GM19372 (cell line): ENCODE data around the gene GNA12.

Experiments
- ATAC-seq: cut with Tn5 transposase; IDR thresholded peaks from one replicate; pipeline ENCODE4 v1.9.1; 2021; ENCODE audit warnings: mild to moderate bottlenecking, low read depth, moderate library complexity; ENCODE audit not compliant: unreplicated experiment

Gene GNA12

DNA sequence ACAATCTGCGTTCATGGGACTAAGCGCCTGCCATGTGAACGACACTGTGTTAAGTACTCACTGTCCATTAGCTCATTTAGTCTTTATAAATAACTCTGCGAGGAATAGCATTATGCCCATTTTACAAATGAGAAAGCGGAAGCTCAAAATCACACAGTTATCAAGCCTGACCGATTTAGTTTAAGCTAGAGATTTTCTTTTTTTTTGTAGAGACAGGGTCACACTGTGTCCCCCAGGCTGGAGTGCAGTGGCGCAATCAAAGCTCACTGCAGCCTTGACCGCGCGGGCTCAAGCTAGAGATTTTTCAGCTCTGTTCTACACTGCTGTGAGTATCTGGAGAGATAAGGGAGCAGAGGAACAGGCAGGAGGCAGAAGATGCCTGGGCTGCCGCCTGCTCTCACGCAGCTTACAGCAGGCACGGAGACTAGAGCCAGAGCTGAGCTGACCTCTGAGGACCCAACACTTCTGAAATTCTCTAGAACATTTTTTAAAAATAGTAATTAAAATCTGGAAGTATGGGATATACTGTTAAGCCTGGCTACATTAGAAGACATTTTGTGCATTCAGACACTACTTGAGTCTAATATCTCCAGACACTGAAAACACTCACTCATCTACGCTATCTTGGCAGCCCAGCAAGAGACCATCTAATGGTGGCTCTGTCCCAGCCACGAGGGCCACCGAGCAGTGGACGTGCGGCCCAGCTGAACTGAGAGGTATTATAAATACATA, 38.7 kb downstream of the GNA12 start:
- ATAC-seq, result no peak

DNA sequence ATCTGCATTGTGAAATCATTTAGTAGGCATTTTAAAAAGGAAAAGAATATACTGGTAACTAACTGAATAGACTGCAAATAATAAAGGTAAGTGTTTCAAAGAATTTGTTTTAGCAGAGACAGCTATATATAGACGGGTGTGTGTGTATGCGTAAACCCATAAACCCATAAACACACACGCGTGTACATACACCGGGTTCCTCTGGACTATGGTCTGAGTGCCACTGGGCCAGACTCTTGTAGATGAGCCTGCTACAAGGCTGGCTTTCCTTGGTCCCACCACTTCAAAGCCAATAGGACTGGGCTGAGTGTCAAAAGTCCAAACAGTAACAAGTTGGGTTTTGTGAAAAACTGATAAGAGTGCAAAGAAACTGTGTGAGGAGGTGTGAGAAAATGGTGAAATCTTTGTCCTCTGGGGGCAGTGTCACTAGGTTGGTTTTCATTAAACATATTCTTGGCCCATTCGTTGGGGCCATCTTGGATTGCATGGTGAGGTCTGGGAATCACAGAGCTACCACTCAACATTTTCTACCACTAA, 39.8 kb downstream of the GNA12 start:
- ATAC-seq, result no peak

DNA sequence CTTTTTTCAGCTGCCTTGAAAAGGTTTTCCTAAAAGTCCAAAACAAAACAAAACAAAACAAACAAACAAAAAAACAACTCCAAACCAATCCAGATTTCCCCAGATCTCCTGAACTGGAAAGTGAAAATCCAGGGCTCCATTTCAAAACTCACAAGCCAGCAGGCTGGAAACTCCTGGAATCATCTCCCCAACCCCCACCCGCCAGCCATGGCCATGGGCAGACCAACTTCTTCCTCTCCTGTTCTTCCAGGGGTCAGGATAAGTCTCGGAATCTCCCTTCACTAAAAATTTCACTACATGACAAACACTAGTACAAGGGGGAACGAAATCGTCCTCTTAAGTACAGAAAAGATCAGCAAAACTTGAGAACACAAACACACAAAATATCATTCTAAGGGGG, 40.4 kb downstream of the GNA12 start:
- no peak for ATAC-seq

DNA sequence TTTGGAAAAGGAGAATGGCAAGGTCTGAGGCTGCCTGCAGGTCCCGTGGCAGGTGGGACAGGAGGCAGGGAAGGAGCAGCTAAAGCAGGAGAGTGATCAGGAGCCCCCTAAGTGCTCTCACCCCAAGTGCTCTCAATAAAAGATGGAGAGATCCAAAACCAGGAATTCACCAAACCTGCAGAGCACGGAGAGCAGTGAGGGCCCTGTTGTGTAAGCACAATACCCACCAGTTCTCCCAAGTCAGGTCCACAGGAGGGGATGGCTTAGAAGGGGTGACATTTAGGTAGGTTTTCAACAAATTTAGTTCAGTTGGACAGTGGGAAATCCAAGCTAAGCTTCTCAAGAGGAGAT, 40.8 kb downstream of the GNA12 start:
- no peak for ATAC-seq

DNA sequence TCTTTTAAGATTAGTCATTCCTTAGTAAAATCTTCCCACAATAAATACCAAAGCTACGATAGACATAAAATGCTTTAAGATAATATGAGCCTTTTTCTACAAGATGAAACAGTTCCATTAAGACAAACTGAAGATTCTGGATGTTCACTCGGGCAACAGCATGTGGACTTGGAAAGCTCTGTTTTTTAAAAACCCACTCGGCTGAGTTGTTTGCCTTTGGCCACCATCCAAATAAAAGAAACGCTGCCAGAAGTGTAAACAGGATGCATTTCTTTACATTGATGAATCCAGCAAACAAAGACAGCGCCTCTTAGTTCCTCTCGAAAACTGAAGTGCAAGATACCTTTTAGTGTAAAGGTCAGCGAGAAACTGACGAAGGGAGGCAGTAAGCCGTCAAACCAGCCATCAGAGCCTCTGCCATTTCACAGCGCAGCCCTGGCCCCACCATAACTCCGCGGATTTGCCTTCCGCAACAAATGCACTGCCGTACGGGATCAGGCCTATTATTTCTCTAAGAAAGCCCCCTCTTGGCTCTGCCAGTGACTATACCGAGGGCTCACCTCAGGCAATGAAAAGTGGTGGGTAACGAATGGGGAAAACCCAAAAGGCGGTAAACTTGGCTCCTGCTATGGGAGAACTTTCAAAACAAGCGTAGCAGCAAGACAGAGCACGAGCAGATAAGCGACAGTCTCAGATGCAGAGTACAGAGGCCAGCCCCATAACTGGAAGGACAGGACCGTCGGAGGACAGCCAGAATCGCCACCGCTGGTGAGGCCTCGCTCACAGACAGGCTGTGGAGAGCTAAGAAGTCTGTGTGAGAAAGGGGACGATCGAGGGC, 41.4 kb downstream of the GNA12 start:
- ATAC-seq, result no peak

DNA sequence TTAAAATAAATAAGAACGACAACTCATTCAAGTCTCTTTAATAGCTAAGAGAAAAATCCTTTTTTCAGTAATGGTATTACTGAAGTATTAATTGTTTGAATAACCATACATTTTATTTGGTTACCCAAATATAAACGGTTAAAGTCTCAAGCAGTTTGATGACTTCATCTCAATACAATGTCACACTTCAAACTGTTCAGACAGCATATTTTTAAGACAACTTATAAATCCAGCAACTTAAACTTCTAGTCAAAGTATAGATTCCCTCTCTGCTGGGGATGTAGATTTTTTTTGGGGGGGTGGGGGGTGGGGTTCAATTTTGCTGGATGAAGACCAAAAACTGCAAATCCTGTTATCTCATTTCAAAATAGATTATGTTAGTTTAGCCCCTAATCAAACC, 42.0 kb downstream of the GNA12 start:
- no peak for ATAC-seq

DNA sequence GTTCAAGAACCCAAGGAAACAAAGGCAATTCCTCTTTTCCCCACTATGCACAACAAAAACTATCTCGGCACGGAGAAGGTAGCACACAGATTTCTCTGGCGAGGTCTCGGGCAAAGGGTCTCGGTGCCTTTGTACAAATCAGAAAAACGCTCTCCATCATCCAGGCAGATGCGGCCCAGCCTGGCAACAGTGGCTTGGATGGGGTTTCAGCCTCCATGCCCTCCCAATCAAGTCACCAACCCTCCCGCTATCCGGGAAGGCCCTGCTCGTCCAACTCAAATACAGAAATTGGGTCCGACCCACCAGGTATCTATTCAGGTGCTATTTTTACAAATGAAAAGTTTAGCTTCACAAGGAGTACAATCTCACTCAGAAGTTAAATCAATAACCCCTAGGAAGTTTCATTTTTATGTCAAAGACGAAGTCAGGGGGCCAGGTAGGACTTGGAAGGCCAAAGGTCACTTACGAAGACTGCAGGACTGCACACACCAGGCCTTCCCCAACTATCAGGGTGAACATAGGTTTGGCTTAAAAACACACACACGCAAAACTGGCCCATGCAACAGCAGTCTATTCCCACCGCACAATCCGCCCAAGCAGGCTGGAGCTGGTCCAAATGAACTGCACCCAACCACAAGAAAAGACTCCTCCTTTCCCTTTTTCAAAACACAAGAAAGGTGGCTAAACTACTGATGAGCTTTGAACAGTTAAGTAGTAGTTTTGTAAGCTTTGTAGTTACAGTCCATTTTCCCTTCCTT, 43.0 kb downstream of the GNA12 start:
- no peak for ATAC-seq

DNA sequence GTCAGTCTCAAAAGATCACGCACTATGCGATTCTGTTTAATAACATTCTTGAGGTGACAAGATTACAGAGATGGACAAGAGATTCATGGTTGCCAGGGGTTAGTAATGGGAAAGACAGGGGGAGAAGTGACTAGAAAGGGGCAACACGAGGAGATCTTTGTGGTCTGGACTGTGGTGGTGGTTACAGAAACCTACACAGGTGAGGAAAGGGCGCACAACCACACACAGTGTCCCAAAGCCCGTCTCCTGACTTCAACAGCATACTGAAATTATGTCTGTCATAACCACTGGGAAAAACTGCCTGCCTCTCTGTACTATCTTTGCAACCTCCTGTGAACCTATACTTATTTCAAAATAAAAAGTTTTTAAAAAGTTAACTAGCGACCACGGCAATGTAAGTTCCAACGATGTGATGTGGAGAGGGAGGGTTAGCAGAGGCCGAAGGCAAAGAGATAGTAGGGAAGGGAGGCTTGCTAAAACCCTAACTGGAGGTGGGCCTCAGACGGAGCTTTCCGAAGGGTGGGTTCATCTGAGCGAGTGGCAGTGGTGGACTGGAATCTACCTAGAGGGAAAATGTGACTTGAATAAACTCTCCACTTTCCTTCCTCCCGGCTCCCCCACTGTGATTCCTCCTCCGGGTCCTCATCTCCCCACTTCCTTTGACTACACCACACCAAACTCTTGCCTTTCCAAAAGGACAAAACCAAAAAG, 43.7 kb downstream of the GNA12 start:
- ATAC-seq, result no peak

DNA sequence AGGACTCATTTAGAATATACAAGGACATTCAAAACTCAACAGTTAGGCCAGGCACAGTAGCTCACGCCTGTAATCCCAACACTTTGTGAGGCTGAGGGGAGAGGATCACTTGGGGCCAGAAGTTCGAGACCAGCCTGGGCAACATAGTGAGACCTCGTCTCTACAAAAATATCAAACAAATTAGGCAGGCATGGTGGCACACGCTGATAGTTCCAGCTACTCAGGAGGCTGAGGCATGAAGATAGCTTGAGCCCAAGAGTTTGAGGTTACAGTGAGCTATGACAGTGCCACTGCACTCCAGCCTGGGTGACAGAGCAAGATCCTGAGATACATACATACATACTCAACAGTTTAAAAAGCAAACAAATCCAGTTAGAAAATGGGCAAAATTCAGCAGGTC, 44.9 kb downstream of the GNA12 start:
- ATAC-seq, result no peak

DNA sequence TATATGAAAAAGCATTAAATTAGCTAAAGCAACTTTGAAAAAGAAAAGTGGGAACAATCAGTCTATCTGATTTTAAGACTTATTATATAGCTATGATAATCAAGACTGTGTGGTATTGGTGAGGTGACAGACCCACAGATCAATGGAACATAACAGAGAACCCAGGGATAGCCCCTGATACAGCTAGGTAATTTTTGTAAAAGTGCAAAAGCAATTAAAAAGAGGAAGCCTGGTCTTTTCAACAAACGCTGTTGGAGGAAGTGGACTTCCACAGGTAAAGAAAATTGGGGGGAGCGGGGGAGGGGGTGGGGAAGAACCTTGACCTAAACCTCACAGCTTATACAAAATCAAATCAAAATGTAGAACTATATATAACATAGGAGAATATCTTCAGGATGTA, 45.4 kb downstream of the GNA12 start:
- ATAC-seq, result no peak

DNA sequence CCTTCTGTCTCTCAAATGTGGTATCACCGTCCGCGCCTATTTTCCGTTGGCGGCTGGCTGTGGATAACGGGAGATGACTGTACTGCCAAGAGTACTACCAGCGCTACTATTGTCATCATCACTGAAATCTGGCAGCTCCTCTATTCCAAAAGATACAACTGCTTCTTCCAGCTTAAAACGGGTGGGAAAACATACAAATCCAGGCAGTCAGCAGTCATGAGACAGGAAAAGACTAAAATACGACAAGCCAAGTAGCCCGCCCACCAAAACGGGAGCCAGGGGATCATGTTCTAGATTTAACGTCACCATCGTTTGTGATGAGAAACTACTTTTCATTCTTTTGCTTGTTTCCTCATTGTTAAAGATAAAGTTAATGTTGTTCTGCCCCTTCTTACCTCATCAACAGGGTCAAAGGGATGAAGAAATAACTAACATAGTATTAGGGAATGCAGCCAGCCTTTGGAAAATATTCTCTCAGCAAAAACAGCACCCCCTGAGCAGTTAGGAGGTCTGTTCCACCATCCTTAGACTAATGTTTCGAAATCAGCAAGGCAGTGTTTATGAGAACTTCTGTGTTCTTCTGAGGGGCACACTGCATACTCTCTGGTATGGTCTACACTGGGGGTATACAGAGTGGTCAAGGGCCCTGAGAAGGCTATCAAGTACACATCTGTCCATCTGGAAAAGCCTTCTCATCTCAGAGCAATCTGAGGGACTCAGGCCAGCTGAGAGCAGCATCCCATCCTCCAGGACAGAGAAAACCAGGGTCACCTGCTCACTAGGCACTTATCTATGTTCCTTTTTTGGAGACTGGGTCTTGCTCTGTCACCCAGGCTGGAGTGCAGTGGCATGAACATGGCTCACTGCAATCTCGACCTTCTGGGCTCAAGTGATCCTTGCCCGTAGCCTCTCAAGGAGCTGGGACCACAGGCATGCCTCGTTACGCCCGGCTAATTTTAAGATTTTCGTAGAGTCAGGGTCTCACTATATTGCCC, 47.5 kb downstream of the GNA12 start:
- no peak for ATAC-seq

DNA sequence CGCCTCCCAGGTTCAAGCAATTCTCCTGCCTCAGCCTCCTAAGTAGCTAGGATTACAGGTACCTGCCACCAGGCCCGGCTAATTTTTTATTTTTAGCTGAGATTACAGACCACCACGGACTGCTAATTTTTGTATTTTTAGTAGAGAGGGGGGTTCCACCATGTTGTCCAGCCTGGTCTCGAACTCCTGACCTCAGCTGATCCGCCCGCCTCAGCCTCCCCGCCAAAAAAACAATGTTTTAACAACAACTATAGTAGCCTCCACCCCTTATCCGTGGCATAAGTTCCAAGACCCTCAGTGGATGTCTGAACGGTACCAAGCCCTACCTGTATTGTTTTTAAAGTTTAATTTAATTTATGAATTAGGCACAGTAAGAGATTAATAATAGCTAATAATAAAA, 48.2 kb downstream of the GNA12 start:
- ATAC-seq, result no peak

DNA sequence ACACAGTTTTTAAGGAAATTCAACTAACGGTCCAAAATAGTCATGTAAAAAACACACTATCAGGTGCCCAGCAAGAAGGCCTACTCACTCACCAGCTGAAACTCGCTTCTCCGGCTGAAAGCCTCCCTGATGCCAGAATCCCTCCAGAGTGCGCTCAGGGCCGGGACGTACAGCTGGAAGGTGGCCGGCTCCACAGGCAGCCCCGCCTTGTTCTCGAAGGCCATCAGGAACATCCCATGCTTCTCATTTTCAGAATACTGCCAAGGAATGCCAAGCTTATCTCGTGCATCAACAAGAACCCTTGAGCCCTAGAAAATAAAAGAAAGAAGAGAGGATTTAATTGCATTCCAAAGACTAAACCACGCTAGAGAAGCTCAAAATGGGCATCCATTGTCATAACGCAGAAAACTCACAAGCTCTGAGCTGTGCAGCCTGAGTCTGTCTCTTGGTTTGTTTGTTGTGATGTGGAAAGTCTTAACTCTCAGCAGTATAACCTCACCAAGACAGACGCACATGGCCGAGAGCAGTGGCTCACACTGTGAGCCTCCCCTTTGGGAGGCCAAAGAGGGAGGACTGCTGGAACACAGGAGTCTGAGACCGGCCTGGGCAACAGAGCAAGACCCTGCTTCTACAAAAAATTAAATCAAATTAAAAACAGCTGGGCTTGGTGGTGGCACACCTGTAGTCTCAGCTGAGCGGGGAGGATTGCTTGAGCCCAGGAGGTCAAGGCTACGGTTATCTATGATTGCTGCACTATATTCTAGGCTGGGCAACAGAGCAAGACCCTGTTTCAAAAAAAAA, 49.1 kb downstream of the GNA12 start:
- ATAC-seq, result no peak

DNA sequence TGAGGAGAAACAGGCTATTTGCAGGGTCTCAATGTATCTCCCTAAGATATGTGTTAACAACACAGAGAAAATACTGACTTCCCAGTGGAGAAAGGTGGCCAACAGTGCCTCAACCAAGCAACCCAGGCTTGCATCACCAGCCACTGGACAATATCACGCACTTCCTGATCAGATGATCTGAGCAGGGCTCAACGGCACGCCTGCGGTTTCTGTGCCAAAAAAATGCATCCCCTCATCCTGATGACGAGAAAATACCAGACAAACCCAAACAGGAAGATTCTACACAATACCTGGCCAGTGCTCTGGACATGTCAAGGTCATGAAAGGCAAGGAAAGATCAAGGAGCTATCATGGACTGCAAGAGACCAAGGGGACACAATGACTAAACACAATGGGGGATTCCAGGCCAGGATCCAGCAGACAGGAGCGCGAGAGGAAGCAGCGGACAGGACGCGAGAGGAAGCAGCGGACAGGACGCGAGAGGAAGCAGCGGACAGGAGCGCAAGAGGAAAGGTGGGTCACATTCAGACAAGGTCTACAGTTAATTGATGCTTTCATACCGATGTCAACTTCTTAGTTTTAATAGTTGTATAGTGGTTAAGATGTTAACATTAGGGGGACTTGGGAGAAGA, 51.1 kb downstream of the GNA12 start:
- ATAC-seq, result no peak

DNA sequence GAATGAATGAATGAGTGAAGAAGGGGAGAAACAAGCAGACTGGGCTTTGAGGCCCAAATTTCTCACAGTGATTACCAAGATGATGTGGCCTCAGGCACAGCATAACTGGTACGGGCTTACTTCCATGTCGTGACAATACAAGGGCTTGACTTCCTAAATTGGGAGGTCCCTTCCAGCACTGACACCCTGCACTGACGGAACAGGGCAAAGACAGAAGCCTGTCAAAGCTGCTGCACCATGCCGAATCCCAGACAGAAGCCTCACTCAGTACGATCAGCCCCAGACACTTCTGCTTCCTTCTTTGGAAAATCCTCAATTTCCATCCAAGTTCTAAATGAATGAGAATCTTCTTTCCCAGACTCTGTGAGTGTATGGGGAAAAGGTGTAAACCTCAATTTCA, 51.9 kb downstream of the GNA12 start:
- no peak for ATAC-seq

DNA sequence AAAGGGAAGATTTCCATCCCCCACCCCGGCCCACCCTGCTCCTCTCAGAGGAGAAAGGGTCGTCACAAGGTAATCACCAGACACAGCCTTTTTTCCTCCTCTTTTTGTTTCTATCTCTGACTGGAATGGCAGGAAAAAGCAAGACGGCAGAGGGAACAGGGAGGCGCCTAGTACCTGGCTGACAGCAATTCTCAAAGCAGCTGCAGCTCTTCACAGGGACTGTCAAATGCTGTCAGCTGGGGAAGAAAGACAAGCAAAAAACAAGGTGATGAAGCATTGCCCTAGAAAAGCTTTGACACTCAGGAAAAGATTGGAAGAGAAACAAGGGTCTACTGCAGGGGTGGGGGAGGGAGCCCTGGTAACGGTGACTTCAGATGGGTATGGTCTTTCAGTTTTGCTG, 52.7 kb downstream of the GNA12 start:
- no peak for ATAC-seq

DNA sequence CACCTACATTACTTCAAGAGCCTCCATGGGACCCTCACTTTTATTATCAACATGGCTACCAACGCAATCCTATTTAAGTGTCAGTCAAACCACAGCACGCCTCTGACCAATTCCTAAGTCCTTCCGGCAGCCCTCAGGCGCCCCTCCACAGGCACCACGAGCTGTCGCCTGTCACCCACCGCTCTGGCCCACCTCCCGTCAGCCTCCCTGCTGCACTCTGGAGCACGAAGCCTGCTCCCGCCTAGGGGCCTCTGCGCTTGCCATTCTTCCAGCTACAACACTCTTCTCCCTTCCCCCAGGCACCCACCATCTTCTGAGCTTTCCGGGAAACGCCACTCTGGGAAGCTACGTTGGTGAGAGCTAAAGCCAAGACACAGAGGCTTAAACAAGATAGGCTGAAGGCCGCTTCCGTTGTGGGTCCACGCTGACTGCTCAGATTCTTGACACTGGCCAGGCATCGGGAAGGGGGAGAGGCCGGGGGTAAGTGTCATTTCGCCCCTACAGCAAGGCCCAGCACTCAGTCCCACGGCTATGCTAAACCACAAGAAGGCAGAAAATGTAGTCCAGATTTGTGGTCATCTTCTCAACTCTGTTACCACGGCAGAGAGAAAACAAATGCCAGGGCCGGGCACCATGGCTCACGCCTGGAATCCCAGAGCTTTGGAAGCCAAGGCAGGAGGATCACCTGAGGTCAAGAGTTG, 56.7 kb downstream of the GNA12 start:
- no peak for ATAC-seq
